GM12873 (cell line): Measurements from ENCODE around the gene KRT27.

Experiments
- CTCF ChIP-seq: IDR thresholded peaks from 2 replicates; pipeline ENCODE4 v1.5.1; 2012; ENCODE audit warnings: low read depth, mild to moderate bottlenecking, moderate library complexity, low read length, control low read depth; ENCODE audit not compliant: insufficient read depth; ENCODE audit errors: missing control alignments

Gene KRT27

GRCh38 chr17:40726919-40727318 is 55.4 kb downstream of the KRT27 start:
- TF ChIP-seq CTCF: peak; percentile 29
